SK-N-SH (cell line): Measurements from ENCODE around the gene CAV1. TPM values are rescaled to one million over a fixed set of nuclear protein-coding genes. Genes with fewer than 3 reads are reported as not detected.

Experiments
- CTCF ChIA-PET: fragments of 300-600, 350-600 bp; formaldehyde crosslinking; extraction: SDS; loops from one replicate; lab custom pipeline; 2021; lab: Yijun Ruan, JAX
- POLR2A ChIA-PET: fragments of 350-600 bp; sonication (Branson Sonifier 250); formaldehyde crosslinking; extraction: SDS; loops from one replicate; lab custom pipeline; 2020; ENCODE audit warnings: antibody characterized with exemption, inconsistent platforms; lab: Yijun Ruan, JAX
- DNase-seq: peaks from one replicate; pipeline ENCODE4 v3.0.0; 2012
- H2AFZ ChIP-seq: fragments of 200-600 bp; sonication (generic); 2 replicates; pipeline ENCODE4 v1.8.1; 2016; ENCODE audit warnings: antibody characterized with exemption, mild to moderate bottlenecking, low read depth
- H3F3A ChIP-seq: fragments of 200-600 bp; sonication (generic); replicated peaks from 2 replicates; pipeline ENCODE3; 2016; ENCODE audit warnings: antibody characterized with exemption, mild to moderate bottlenecking; ENCODE audit not compliant: insufficient read depth
- H3K27ac ChIP-seq, 2 experiments: fragments of 200-500 bp in 1 of 2; fragments of 200-600 bp in 1 of 2; sonication (Bioruptor generic) in 1 of 2; sonication (generic), shearing (Covaris generic) in 1 of 2; 2 replicates each; pipeline versions ENCODE4 v1.5.1 to v1.6.1; 2014 to 2016; ENCODE audit warnings: low read depth in 2 of 2, inconsistent platforms in 1 of 2, low read length in 1 of 2, mild to moderate bottlenecking in 1 of 2, mixed read lengths in 1 of 2
- H3K27me3 ChIP-seq: fragments of 200-600 bp; sonication (generic), shearing (Covaris generic); 2 replicates; pipeline ENCODE4 v1.6.1; 2016; ENCODE audit warnings: mixed run types; ENCODE audit not compliant: insufficient read depth
- H3K36me3 ChIP-seq, 2 experiments: fragments of 200-500 bp in 1 of 2; fragments of 200-600 bp in 1 of 2; sonication (Bioruptor generic) in 1 of 2; sonication (generic) in 1 of 2; replicated peaks in 1 of 2; 2 replicates each; pipeline versions ENCODE3 to v1.5.1; 2014 to 2016; ENCODE audit warnings: low read length in 1 of 2, mild to moderate bottlenecking in 1 of 2; ENCODE audit not compliant: insufficient read depth in 2 of 2, control insufficient read depth in 1 of 2
- H3K4me1 ChIP-seq, 2 experiments: fragments of 200-500 bp in 1 of 2; fragments of 200-600 bp in 1 of 2; sonication (Bioruptor generic) in 1 of 2; sonication (generic), shearing (Covaris generic) in 1 of 2; 2 replicates each; pipeline versions ENCODE4 v1.5.1 to v1.6.1; 2014 to 2016; ENCODE audit warnings: low read depth in 1 of 2, low read length in 1 of 2, mixed run types in 1 of 2; ENCODE audit not compliant: insufficient read depth in 2 of 2, control insufficient read depth in 1 of 2
- H3K4me2 ChIP-seq: fragments of 200-600 bp; sonication (generic), shearing (Covaris generic); 2 replicates; pipeline ENCODE4 v1.6.1; 2017; ENCODE audit warnings: mixed run types
- H3K4me3 ChIP-seq, 2 experiments: fragments of 200-500 bp in 1 of 2; fragments of 200-600 bp in 1 of 2; sonication (Bioruptor generic) in 1 of 2; sonication (generic), shearing (Covaris generic) in 1 of 2; 2 replicates each; pipeline versions ENCODE4 v1.5.1 to v1.8.1; 2014 to 2016; ENCODE audit warnings: low read depth in 2 of 2, inconsistent platforms in 1 of 2, low read length in 1 of 2, mild to moderate bottlenecking in 1 of 2, mixed read lengths in 1 of 2, moderate library complexity in 1 of 2
- H3K79me2 ChIP-seq: fragments of 200-600 bp; sonication (generic); 2 replicates; pipeline ENCODE4 v1.8.1; 2017; ENCODE audit warnings: mild to moderate bottlenecking; ENCODE audit not compliant: insufficient read depth
- H3K9ac ChIP-seq: fragments of 200-600 bp; sonication (generic); 2 replicates; pipeline ENCODE4 v1.6.1; 2017; ENCODE audit warnings: mixed run types
- H3K9me2 ChIP-seq: fragments of 200-600 bp; sonication (generic); 2 replicates; pipeline ENCODE4 v1.6.1; 2017; ENCODE audit warnings: mixed run types
- H3K9me3 ChIP-seq: fragments of 200-600 bp; sonication (generic); 2 replicates; pipeline ENCODE4 v1.6.1; 2017; ENCODE audit warnings: mixed run types, mild to moderate bottlenecking, moderate library complexity
- H4K20me1 ChIP-seq: fragments of 200-600 bp; sonication (generic); 2 replicates; pipeline ENCODE4 v1.6.1; 2017; ENCODE audit warnings: mild to moderate bottlenecking, mixed run types; ENCODE audit not compliant: insufficient read depth
- CTCF ChIP-seq: fragments of 200-600 bp; sonication (generic); IDR thresholded peaks from 2 replicates; pipeline ENCODE4 v1.6.1; 2017; ENCODE audit warnings: antibody characterized with exemption, mild to moderate bottlenecking, moderate library complexity
- ELF1 ChIP-seq: IDR thresholded peaks from 2 replicates; pipeline ENCODE4 v1.4.0; 2012
- EZH2phosphoT487 ChIP-seq: fragments of 200-600 bp; sonication (generic); IDR thresholded peaks from 2 replicates; pipeline ENCODE4 v1.6.1; 2017; ENCODE audit warnings: low read depth, mixed run types, mild to moderate bottlenecking, antibody characterized with exemption, moderate library complexity, borderline replicate concordance
- FOSL2 ChIP-seq: IDR thresholded peaks from 2 replicates; pipeline ENCODE4 v1.4.0; 2012; ENCODE audit warnings: low read depth, mild to moderate bottlenecking, moderate library complexity, borderline replicate concordance
- FOXM1 ChIP-seq: IDR thresholded peaks from 2 replicates; pipeline ENCODE4 v1.4.0; 2012; ENCODE audit warnings: low read depth, mild to moderate bottlenecking
- GABPA ChIP-seq: IDR thresholded peaks from 2 replicates; pipeline ENCODE4 v1.4.0; 2012; ENCODE audit warnings: low read depth, mild to moderate bottlenecking
- MEF2A ChIP-seq: IDR thresholded peaks from 2 replicates; pipeline ENCODE4 v1.4.0; 2012; ENCODE audit warnings: low read depth, borderline replicate concordance
- NFIC ChIP-seq: IDR thresholded peaks from 2 replicates; pipeline ENCODE4 v1.4.0; 2012; ENCODE audit warnings: borderline replicate concordance
- PBX3 ChIP-seq: IDR thresholded peaks from 2 replicates; pipeline ENCODE4; 2012
- POLR2AphosphoS5 ChIP-seq: IDR thresholded peaks from 2 replicates; pipeline ENCODE4 v1.6.1; 2012; ENCODE audit warnings: low read depth, low read length
- REST ChIP-seq: IDR thresholded peaks from 2 replicates; pipeline ENCODE4 v1.6.1; 2012; ENCODE audit warnings: mild to moderate bottlenecking, low read depth, low read length, moderate library complexity
- RFX5 ChIP-seq: IDR thresholded peaks from 2 replicates; pipeline ENCODE4 v1.6.1; 2012; ENCODE audit warnings: mild to moderate bottlenecking, improper control_type of control experiment, low read length
- RXRA ChIP-seq: IDR thresholded peaks from 2 replicates; pipeline ENCODE4 v1.4.0; 2012; ENCODE audit warnings: low read depth, mild to moderate bottlenecking, borderline replicate concordance
- TAF1 ChIP-seq: IDR thresholded peaks from 2 replicates; pipeline ENCODE4 v1.6.1; 2012; ENCODE audit warnings: low read depth, mild to moderate bottlenecking, low read length, moderate library complexity, borderline replicate concordance
- TCF12 ChIP-seq: IDR thresholded peaks from 2 replicates; pipeline ENCODE4 v1.4.0; 2012
- TEAD4 ChIP-seq: IDR thresholded peaks from 2 replicates; pipeline ENCODE4 v1.4.0; 2012; ENCODE audit warnings: mild to moderate bottlenecking, borderline replicate concordance; ENCODE audit not compliant: insufficient read depth
- USF1 ChIP-seq: IDR thresholded peaks from 2 replicates; pipeline ENCODE4 v1.4.0; 2012; ENCODE audit warnings: low read depth, borderline replicate concordance
- YY1 ChIP-seq: IDR thresholded peaks from 2 replicates; pipeline ENCODE4 v1.4.0; 2012; ENCODE audit warnings: low read depth, mild to moderate bottlenecking
- WGBS: methylation state at CpG from one replicate; pipeline ENCODE4 v1.1.6; 2017; ENCODE audit warnings: low lambda C conversion rate; 5-methylcytosine and 5-hydroxymethylcytosine counted together
- polyA plus RNA-seq, 3 experiments: library from polyadenylated mRNA; depleted of rRNA; stranded (reverse); fragments of >200 nt; gene quantifications; 2 replicates each; pipeline ENCODE4 v1.2.3, GENCODE V29; 2012

Gene CAV1
- polyA plus RNA-seq, 1 of the 3 experiments (the other 2 are of a cell fraction) = 968 TPM

GRCh38 chr7:116582164-116582732 lies 57.4 kb downstream of the CAV1 start:
- no peaks in the 10 kb centered on the region for H3K9me2 ChIP-seq
- H3K4me2 ChIP-seq = peak overlapping the region; percentile 38; the same call in 1 of the 2 replicates

GRCh38 chr7:116582806-116583444 lies 58.1 kb downstream of the CAV1 start:
- Histone ChIP-seq H3F3A (peaks cover 20% of the 10 kb centered on the region), H2AFZ (peak overlapping the region; percentile 58), H3K27me3 (no peaks in the 10 kb centered on the region), H3K9me3 (no peaks in the 10 kb centered on the region), H3K27ac (peak overlapping the region; percentile 48 to 93; a peak in 3 of 4 replicates), H3K4me3 (no peak overlapping the region; a peak in 1 of 4 replicates), H4K20me1 (no peaks in the 10 kb centered on the region), H3K9ac (peak overlapping the region; percentile 40; the same call in 1 of the 2 replicates), H3K9me2 (no peaks in the 10 kb centered on the region), H3K4me2 (peak overlapping the region; percentile 38), H3K79me2 (no peaks in the 10 kb centered on the region), H3K36me3 (no peaks in the 10 kb centered on the region), H3K4me1 (peaks cover 0 to 28% of the 10 kb centered on the region in 2 experiments; a peak in 2 of 4 replicates)
- POLR2A ChIA-PET = no interaction called here
- no peak for DNase-seq
- WGBS = 19% methylated on average over 5 of the region's 5 CpGs
- CTCF ChIA-PET = interaction anchor here (1.2 to 2.9 kb wide), 6 partner anchors 9 to 410 kb away, joined by 3 to 20 read pairs (median 4); no protein-coding TSS in a partner anchor
- TF ChIP-seq POLR2AphosphoS5 (no peak), TEAD4 (no peak), PBX3 (peak; percentile 22; the same call in 1 of the 2 replicates), EZH2phosphoT487 (no peak), TCF12 (no peak), GABPA (no peak), NFIC (no peak), MEF2A (peak; percentile 7; the same call in 1 of the 2 replicates), REST (no peak)

More at GRCh38 chr7:116582164-116582732, 57.4 kb downstream of the CAV1 start:
- peaks cover under 1 to 33% of the 10 kb centered on the region in 2 experiments; a peak in 3 of 4 replicates for H3K4me1 ChIP-seq
- ChIA-PET CTCF (interaction anchor here (1.2 to 2.9 kb wide), 6 partner anchors 9 to 409 kb away, joined by 3 to 20 read pairs (median 4); no protein-coding TSS in a partner anchor), POLR2A (no interaction called here)
- no peaks in the 10 kb centered on the region for H4K20me1 ChIP-seq
- H3K4me3 ChIP-seq = no peak overlapping the region
- H3F3A ChIP-seq = peaks cover 20% of the 10 kb centered on the region
- no peaks in the 10 kb centered on the region for H3K79me2 ChIP-seq
- TF ChIP-seq FOXM1 = no peak
- no peak for TF ChIP-seq ELF1
- no peak for TF ChIP-seq TAF1
- TF ChIP-seq YY1 = no peak
- peak; percentile 34; the same call in 1 of the 2 replicates for TF ChIP-seq FOSL2
- no peak for TF ChIP-seq USF1
- no peak for TF ChIP-seq RXRA
- TF ChIP-seq CTCF = peak; percentile 60
- no peak for TF ChIP-seq RFX5
- H3K27me3 ChIP-seq = no peaks in the 10 kb centered on the region
- H2AFZ ChIP-seq = peak overlapping the region; percentile 58
- H3K27ac ChIP-seq = peak overlapping the region; percentile 48 to 93; a peak in 3 of 4 replicates
- 53% methylated on average over 4 of the region's 4 CpGs for WGBS
- peak overlapping the region; percentile 40; the same call in 1 of the 2 replicates for H3K9ac ChIP-seq
- no peak for DNase-seq
- no peaks in the 10 kb centered on the region for H3K36me3 ChIP-seq
- no peaks in the 10 kb centered on the region for H3K9me3 ChIP-seq
